Subcutaneous adipose tissue (tissue), 4 donors: ENCODE data around the gene GPR65. TPM values are rescaled to one million over a fixed set of nuclear protein-coding genes. Genes with fewer than 3 reads are reported as not detected.

Experiments
- CTCF ChIP-seq: fragments of 450-650 bp; IDR thresholded peaks from one replicate; pipeline ENCODE4 v1.5.1; 2016; ENCODE audit warnings: low read depth, mild to moderate bottlenecking, control low read depth, antibody characterized with exemption, moderate library complexity
- small RNA-seq: library from RNA; depleted of rRNA; stranded (forward); fragments of <200 nt; gene quantifications from one replicate; pipeline ENCODE3, GENCODE V24; 2016
- total RNA-seq, 4 donors: library from RNA; depleted of rRNA; stranded (reverse); fragments of >200 nt; gene quantifications; one replicate each; pipeline ENCODE4 v1.1.0, GENCODE V29; 2016

GPR65 gene
- total RNA-seq, 4 donors from 2014 or later = 0.19 to 18.7 (median 2.0) TPM

GRCh38 chr14:88049936-88050335 is 45.0 kb downstream of the GPR65 start:
- TF ChIP-seq CTCF = no peak

DNA sequence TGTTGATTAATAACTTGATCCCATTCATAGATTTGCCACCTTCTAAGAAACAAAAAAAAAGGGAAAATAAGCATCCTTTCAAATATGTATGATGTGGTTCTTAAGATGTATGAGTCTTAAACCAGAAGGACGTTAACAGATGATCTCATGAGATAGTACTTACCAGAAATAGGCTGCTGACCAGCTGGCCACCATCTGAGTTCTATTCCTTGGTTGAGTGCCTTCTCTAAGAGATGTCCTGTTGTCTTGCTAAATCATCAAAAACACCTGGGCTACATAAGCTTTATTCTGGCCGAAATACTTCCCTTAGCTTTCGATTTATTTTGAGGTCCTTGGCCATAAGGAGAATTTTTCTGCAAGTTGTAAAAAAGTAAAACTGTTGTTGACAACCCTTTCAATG is 55.6 kb downstream of the GPR65 start:
- no peak for TF ChIP-seq CTCF

DNA sequence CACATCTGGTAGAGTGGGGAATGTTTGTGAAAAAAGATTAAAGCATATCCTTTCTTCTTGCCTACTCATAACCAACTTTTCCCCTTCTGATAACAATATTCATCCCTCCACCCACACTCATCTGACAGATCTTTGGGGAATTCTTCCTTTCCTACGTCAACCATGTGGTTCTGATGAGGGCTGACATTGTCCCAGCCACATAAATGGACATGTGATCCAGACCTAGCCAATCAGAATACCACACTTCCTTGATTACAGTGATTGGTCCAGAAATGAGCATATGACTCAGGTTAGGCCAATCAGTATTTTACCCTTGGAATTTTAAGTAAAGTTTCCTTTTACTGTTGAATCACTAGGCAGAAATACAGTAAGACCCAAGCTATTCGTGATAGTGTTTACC is 58.9 kb downstream of the GPR65 start:
- TF ChIP-seq CTCF = no peak

Small RNA genes lying within 50 kb of the gene (small RNA-seq; reads per million reads assigned to genes)
- gene RNU6-835P = not detected

Other genes with a start within 250 kb of the GPR65 start
- 10 to 100 TPM; 23.5 to 67.7 (median 35.1) TPM for gene GALC, start 12.0 kb upstream of the GPR65 start, total RNA-seq